HG03565 (cell line): ENCODE results near the gene UNC13C.

ENCODE experiments used
- ATAC-seq: cut with Tn5 transposase; IDR thresholded peaks from one replicate; pipeline ENCODE4 v1.9.1; 2021; ENCODE audit warnings: mild to moderate bottlenecking, moderate library complexity; ENCODE audit not compliant: unreplicated experiment

UNC13C gene

DNA sequence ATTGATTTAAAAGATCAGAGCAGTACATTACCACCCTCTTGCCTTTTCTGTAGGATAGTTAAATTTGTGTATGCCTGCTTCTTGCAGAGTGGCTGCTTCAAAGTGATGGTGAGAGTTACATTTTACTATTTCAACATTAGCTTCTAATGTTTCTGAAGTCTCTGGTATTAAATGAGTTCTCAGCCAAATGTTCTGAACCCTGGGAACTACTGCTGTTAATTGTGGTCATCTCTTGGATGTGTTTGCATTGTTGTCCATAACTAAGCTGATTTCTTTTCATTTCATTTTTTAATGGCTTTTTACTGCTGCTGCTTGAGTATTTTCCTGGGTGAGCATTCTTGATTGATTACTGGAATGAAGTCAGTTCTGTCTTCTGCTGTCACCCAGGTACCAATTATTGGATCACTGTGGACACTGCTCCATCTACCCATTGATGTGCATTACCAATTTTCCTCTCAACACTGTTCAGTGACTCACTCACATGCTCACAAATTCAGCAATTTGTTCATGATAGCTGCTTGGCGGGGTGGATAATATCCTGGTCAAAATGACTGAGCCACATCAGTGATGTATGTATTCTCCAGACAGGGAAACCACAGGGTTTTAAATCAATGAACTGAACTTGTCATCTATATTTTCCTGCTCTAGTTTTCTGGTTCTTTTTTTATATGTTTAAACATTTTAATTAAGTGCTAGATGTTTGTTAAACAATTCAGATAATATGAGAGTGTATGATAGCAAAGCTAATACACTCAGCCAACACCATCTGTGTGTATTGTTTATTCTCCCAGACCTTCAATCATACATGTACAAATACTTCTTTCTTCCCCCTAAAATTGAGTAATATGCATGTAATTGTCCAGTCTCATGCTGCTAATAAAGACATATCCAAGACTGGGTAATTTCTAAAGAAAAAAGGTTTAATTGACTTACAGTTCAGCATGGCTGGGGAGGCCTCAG is 630.9 kb downstream of the UNC13C start:
- no peak for ATAC-seq

DNA sequence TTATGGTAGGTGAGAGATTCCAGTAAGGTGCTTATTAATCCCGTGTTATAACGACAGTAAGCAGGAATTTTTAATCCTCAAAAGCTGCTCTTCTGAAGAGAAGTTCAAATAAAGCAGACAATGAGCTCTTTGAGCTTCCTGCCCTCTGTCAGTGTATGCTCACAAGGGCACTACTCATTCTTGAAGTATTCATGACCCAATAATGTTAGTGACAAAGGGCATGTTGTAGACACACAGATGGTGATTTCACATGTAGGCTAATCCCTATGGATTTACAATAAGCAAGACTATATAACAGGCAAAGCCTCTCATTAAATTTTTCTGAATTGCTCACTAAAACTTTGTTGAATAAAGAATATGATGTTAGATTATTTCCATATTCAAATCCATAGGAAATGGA is 639.9 kb downstream of the UNC13C start:
- no peak for ATAC-seq

DNA sequence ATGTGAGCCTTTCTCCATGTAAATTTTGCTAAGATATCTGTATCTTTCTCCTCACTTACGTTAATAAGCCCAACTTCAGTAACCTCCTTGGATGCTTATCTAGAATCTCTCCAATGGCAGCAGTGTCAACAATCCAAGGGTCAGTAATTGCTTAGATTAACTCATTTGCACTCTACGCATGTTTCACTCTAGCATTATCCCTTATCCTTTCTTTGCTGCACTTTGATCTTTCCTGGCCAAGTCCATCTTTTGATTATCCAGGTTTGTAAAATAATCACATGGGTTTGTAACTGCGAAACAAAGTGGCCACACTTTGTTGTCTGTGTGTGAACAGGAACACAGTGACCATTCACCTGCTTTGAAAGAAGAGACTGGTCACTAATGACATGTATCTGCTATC is 640.9 kb downstream of the UNC13C start:
- no peak for ATAC-seq

DNA sequence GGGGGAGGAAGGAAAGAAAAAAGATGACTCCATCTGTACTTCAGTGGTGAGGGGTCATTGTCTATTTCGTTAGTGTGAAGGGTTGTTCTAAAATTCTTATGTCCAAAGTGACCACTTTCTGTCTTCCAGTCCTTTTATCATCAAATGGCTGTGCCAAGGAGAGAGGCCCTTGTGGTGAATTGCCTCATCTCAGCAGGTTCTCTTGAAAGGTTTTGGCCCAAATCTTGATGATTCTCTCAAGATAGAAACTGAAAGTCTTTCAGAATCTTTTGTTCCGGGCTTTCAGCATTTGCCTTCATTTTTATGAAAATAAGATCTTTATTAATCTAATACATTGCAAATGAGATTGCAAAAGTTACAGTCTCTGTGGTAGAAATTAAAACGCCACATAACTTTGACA is 642.7 kb downstream of the UNC13C start:
- no peak for ATAC-seq

DNA sequence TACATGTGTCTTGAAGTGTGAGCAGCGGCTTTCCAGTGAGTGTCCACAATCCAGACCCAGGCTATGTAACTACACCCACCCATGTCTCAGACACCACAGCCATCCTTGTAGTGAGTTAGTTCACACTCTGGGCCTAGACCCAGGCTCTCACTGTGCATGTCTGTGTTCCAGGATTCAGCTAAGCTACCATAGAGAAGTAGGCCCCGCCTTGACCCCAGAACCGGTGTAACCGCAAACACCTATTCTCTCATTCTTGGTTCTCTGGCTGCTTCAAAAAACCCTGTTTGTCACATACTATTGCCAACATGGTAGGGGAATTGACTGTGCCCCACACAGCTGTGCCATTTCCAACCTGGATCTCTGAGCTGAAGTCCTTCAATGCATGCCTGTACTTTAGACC is 657.9 kb downstream of the UNC13C start:
- ATAC-seq = no peak

DNA sequence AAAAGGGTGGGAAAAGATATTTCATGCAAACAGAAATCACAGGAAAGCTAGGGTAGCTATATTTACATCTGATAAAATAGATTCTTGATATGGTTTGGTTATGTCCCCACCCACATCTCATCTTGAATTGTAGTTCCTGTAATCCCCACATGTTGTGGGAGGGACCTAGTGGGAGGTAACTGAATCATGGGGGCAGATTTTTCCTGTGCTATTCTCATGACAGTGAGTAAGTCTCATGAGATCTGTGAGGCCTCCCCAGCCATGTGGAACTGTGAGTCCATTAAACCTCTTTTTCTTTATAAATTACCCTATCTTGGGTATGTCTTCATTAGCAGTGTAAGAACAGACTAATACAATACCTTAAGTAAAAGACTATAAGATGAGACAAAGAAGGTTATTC is 660.4 kb downstream of the UNC13C start:
- no peak for ATAC-seq

DNA sequence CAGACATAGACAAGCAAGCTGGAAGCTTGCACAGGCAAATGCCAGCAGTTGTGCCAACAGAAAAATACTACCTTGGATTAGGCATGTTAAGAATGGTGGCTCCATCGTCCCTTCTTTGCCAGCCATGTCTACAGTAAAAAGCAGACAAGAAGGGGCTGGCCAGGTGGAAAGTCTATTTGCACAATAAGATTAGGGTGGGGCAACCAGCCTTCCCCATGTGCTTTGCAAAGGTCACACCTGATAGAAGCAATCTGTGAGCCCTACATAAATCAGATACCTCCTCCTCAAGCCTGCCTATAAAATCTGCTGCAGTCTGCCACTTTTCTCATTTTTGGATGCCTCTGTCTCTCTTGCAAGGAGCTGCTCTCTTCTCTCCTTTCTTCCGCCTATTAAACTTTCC is 662.6 kb downstream of the UNC13C start:
- no peak for ATAC-seq

DNA sequence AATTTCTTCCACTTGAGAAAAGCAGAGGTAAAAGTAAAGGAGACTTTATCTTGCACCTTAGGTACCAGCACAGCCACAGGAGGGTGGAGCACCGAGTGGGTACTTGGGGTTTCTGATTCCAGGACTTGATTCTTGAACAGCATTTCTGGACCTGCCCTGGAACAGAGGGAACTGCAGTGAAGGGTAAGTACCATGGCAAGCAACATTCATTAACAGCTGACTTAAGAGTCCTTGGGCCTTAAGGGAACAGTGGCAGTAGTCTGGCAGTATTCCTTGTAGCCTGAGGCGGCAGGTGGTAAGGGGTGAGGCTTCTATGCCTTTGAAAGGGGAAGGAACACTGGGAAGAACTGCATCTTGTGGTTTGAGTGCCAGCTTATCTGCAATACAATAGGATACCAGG is 666.6 kb downstream of the UNC13C start:
- no peak for ATAC-seq

DNA sequence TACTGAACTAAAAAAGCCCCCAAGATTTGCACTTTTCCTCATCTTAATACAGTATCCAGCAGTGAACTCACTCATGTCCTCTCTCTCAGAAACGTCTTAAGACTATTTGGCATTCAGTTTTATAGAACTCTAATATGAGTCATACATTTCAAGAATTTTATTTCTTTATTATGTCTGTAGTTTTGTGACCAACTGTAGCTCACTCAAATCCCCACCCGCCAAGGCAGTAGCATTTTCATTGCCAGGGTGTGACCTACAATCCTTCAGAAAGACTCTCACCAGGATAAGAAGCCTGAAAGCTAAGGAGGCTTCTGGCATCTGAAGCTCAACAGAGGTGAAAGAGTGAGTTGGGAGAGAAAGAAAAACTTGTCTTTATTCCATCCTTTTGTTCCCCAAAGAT is 681.4 kb downstream of the UNC13C start:
- ATAC-seq = no peak

DNA sequence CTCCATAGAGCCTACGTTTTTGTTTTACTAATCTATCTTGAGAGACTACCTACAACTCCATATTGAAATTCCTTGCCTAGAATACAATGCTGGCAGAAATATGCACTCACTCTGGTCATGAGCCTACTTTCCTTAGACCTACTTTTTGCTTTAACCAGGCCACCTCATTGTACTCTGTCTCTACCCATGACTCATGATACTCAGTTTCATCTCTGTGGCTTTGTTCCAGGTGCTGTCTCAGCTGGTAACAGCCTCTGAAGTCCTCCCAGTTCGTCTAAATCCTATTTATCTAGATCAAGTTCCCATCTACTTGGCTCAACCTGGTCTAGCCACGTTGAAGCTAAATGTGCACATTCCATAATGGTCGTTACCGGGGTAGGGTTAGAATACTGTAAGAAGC is 682.1 kb downstream of the UNC13C start:
- ATAC-seq = no peak

DNA sequence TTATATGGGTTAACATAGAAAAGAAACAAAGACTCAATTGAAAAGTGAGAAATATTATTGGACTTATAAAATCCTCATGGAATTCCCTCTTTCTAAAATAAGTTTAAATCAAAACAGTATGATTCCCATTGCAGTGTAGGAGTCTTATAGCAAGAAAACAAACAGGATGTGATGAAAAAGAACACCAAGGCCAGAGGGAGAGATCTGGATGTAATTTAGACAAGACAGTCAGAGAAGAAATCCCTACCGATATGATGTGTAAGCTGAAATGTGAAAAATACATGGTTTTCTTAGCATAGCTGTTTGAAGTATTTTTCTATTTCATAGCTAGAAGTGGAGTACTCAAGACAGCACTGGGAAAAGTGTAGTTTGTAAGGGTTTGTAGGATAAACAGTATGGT is 697.0 kb downstream of the UNC13C start:
- ATAC-seq = no peak

DNA sequence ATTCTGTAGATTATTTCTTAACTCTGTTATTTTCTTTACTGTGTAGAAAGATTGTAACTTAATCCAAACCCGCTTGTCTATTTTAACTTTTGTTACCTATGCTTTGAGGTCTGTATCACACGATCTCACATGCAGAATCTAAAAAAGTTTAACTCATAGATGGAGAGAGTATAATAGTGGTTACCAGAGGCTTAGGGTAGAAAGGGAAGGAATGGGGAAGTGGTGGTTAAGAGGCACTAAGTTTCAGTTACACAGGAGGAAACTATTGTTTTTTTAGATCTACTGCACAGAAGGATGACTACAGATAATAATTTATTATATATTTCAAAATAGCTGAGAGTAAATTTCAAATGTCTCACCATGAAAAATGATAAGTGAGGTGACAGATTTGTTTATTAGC is 703.3 kb downstream of the UNC13C start:
- peak; percentile 64 for ATAC-seq
